DMS153 treated with DMSO at 0.1 percent for 48 hours (cell line): ENCODE results near the gene NLRP1.

ENCODE experiments used
- DNase-seq: peaks from one replicate; lab custom pipeline; 2025; ENCODE audit not compliant: unreplicated experiment; lab: John Stamatoyannopoulos, UW

Gene NLRP1

DNA sequence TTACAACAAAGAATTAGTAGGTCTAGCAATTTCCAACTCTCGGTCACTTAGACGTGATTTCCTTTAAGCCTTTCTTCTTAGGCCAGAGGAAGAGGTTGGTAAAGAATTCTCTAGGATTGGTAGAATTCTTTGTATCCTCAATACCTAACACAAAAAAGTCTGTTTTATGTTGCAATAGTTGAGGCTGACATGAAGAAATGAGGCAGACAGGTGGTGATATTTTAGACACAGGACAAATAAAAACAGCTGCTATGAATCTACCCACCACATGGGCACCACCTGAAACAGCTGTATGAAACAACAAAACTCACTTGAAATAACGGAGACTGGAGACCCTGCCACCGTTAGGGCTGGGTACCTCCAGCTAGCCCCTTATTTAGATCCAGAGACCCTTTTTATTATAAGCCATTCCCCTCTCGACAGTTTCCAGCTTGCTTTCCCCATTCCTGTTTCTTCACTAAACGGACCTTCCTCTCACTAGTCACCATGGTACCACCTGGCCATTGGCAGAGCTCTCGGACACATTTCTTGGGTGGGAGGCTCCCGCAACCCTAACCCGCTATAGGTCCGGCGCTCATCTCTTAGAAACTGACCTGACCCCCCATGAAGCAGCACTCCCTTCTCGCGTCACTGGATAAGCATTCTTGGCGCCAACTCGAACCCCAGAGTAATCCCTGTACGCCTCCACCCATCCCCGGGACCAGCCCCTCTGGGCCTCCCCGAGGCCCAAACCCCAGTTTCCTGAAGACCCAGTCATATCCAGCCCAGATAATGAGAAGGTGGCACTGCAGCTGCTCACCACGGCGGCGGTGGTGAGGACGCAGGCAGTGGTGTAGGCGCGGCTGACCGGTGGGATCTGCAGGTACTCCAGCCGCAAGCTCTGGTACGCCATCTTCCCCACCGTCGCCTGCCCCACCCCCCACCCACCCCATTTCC, 98.8 kb downstream of the NLRP1 start, which contains the start of gene DERL2:
DERL2 (minus strand) TSS at position 909 of the 936 bp plus-strand sequence; CDS start at position 892, 17 bp downstream.
- DNase-seq, result no peak

DNA sequence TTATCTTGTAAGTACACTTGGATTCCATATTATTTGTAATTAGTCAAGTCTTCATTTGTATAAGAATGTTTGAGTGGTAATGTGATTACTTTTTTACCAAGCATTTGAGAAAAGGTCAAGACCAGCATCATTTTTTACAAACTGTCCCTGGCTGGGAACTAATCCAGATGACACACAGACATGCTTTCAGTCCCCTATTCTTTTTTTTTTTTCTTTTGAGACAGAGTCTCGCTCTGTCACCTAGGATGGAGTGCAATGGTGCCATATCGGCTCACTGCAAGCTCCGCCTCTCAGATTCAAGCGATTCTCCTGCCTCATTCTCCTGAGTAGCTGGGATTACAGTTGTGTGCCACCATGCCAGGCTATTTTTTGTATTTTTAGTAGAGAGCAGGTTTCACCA, 102.9 kb downstream of the NLRP1 start:
- no peak for DNase-seq

DNA sequence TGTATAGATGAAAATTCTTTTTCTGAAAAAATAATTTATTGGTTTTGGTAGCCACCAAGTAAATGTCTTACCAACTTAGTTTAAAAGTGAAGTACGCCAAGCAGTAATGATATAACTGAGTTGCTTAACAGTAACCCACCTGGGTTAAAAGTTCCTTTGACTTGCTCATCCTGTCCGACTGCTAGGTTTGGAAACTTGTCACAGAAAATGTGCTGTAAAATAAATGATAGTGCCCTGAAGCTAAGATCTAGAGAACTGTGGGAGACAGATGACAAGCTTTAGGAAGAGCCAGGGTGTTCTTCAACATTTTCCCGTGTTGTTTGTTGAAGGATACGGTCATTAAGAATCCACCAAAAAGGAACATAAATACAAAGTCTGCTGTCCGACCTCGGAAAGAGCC, 103.3 kb downstream of the NLRP1 start:
- DNase-seq, result no peak

DNA sequence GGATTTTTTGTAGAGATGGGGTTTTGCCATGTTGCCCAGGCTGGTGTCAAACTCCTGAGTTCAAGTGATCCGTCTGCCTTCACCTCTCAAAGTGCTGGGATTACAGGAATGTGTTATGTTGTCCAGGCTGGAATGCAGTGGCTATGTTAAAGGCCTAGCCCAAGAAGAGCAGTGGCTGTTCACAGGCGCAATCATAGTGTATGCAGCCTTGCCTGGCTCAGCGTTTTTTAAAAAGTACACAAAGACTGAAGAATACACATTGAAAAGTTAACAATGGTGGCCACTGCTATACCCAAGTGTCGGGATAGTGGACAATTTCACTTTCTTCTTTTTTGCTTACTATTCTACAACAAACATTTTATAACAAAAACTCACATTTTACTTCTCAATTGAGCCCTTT, 105.3 kb downstream of the NLRP1 start:
- no peak for DNase-seq

DNA sequence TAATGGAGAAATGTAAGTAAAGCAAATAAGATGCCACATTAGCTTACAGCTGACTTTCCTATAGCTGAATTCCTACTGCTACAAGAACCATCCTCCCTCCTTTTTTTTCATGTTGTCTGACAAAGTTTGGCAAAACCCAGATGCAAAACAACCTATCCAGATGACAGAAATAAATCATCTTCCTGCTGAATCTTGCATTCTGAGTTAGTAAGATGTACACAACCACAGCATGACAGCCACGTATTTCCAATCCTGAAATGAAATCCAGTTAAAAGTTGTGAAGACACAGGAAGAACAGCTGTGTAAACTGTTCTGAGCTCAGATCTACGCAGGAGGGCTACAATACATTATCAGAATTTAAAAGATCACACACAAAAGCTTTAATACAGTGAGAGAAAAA, 110.4 kb downstream of the NLRP1 start:
- no peak for DNase-seq

DNA sequence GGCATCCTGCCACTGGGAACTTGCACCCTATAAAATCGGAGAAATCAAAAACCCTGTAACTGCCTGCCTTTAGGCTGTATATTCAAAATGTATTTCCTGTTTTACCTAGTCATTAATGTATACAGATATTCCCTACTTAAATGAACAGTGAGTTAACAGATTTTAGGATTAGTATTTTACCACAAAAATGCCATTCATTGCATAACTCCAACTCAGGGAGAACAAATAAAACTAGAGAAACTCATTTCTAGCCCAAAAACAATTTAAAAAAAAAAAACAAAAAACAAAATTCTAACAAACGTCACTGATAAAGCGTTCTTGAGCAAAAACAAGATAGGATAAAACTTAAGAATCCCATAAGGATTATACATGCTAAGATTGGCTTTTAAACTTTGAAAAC, 111.8 kb downstream of the NLRP1 start:
- DNase-seq, result no peak

DNA sequence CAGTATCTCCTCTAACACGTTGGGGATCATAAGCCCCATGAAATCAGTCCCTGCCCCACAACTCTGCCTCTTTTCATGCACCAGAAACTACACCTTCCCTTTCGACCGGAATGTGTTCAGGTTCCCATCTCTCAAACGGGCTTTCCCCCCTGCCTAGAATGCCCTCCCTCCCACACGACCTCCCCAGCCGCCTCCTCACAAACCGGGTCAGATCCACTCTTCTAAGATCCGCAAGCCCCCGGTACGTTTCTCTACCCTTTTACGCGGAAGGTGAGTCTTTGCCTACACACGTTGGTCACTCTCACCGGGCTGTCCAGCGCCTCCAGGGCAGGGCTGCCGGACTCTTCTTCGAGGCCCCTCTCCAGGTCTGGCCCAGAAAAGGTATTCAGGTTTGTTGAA, 116.2 kb downstream of the NLRP1 start:
- no peak for DNase-seq

DNA sequence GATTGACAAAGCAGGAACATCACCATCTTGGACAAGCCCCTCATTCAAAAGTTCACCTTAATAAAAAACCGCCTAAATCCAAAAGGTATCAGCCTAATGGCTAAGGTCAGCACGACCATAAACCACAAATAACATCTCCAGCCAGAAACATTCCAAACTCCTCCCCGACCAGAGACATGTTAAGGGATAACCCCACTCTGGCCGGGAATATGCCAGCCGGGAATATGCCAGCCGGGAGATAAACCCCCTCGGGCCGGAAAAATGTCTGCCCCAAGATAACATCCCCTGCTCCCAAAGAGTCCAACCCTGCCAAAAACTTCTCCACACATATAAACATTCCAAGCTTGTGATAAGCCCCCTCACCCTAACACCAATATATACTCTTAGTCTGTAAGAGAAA, 116.9 kb downstream of the NLRP1 start:
- no peak for DNase-seq

DNA sequence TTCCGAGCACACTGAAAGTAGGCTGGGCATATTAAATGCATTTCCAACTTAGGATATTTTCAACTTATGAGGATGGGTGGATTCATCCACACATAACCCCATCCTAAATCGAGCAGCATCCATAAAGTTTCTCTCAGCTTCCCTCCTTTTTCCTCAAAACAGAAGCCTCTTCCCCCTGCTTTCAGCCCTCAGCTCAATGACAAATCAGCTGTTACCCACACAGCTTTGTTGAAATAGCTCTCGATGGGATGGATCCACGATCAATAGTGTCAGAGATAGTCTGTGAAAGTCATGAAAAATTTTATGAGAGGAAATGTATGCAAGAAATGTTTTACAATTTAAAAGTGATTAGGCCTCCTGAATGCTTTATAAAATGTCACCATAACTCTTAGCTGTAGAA, 118.0 kb downstream of the NLRP1 start:
- DNase-seq, result no peak

DNA sequence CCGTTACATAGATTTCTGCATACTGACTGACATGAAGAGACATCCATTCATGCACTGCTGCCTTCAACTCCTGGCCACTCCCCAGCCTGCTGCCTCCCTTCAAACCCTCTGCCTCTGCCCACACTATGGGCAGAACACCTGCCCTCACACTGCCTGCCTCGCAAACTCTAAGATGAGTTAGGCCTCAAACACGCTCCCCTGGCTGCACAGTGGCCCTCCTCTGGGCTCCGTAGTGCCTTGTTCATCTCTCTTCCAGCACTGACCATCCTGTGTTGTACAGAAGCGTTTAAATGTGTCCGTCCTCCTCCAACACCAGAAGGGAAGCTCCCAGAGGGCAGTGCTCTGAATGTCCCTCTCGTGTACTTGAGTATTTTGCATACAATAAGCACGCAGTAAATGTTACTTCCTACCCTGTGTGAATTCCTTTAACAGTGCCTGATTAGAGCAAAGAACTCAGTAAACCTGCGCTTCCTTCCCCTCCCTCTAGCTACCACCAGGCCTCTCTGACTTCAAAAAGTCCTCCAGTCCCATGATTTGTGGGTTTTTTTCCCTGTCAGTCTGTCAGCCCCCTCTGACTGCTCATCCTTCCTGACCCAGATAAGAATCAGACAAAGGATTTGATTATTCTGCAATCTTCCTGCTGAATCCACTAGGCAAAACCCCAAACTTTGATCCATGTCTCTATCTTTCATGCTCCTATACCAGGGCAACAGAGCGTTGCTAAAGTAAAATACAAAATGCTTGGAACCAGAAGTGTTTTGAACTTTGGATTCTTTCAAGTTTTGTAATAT, 119.4 kb downstream of the NLRP1 start:
- DNase-seq, result no peak
